NCI-H1417 treated with DMSO at 0.1 percent for 48 hours (cell line): ENCODE measurements around the gene PKP1.

Experiments
- DNase-seq: peaks from one replicate; lab custom pipeline; 2025; lab: John Stamatoyannopoulos, UW

Gene PKP1

GRCh38 chr1:201281573-201281972 is 1.7 kb upstream of the PKP1 start:
- DNase-seq, result no peak

- DNase-seq, result no peak
Measured at GRCh38 chr1:201282216-201282615, 1.1 kb upstream of the PKP1 start.

DNA sequence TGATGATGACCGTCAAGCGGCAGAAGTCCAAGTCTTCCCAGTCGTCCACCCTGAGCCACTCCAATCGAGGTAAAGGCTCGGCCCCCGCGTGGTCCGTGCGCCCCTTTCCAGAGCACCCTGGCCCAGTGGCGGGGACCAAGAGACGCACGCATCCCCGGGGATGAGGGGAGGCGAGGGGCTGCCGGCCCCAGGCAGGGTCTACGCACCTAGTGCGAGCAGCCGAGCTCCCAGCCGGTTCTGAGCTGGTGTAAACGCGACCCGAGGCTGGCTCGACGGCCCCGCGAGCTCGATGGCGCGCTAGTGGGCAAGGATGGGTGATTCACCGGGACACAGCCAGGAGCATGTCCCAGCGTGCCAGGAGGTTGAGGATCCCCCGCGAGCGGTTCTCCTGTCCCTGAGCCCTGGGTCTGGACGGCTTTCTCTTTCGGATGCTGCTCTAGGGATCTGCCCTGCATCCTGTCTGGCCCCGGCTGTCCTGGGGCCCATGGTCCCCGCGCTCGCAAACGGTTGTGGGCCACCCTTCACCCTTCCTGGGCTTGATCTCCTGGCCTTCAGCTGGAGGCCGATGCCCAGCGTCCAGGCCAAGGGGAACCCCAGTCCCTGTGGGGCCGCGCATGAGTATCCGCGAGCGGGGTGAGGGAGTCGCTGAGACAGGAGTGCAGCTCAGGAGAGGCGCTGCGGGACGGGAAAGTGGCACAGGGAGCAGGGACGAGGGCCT is 689 bp downstream of the PKP1 start:
- no peak for DNase-seq

DNA sequence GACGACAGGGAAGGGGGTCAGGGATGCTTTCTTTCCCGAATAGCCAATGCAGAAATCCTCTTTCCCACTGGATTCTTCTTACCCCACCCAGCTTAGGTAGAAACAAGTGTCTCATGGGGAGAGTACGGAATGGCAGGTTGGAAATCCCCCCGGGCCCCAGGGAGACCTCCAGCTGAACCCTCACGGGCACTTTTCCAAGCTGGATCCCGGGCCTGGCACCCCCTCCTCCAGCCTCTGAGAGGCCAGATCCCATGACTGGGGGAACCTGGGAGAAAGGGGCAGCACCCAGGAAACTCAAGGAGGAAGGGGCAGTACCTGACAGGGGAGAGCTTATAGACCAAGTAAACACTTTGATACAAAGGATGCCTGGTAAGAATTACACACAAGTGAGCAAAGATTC is 1.3 kb downstream of the PKP1 start:
- DNase-seq, result no peak

DNA sequence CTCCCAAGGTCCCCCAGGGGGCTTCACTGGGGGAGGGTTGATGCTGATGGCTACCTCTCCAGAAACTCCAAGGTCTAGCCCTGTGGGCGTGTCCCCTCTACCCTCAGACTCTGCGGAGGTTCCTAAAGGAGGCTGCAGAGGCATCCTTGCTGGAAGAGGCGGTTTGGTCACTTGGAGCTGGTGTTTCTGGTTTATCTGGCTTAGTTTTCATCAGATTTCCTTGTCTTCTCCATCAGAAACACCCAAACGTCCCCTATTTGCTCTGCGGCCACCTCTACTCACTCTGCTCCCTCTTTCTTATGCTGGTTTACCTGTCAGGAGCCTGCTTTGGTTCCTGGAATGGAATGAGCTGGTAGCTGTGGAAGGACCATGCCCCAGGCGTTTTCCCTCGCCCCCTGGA is 2.5 kb downstream of the PKP1 start:
- no peak for DNase-seq

GRCh38 chr1:201286445-201286844 is 3.1 kb downstream of the PKP1 start:
- no peak for DNase-seq

DNA sequence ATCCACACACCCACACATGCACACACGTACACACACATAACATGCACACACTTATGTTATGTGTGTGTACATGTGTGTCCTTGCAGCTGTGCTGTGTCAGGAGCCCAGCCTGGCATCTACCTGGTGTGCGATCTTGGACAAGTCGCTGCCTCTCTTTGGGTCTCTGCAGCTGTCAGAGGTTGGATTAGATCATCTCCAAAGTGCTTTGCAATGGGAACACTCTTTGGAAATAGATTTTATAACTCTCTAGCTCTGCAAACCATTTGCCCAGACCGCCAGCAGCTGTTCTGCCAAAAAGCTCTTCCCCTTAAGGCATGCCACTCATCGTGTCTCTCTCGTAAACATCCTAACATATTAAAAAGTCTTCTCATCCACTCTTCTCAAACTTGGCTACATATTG is 4.7 kb downstream of the PKP1 start:
- no peak for DNase-seq

DNA sequence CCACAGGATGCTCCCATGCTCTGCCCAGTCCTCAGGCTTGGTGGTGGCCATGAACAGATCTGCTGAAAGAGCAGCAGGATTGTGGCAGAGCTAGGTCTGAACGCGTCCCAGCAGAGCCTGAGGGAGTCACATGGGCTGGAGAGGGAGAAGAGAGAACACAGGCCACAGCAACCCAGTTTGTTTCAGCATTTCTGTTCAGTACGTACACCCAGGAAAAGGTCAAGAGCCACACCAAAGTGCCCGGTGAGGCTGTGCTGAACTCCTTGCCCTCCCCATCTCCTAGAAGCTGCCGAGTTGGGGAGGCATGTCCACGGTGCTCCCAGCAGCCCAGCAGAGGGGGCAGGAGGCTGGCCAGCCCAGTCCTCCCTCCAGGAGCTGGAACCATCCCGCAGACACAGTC is 5.5 kb downstream of the PKP1 start:
- no peak for DNase-seq

DNA sequence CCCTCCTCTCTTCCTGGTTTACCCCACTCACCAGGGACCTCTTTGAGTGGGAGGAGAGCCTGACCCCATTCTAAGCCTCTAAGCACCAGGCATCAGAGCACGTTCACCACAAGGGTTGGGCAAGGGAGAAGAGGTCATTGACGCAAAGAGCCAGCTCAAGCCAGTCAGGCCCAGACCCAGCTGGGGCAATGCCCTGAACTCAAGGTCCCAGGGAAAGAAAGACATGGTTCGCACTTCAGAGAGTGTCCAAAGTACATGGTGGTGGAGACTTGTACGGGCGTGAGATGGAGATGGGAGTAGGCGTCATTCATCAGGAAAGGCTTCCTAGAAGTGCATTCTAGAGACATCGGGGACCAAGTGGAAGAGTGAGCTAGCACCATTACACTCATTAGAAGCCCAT is 7.2 kb downstream of the PKP1 start:
- DNase-seq, result no peak

- DNase-seq, result no peak
Measured at GRCh38 chr1:201291916-201292315, 8.6 kb downstream of the PKP1 start.

GRCh38 chr1:201294876-201295275 is 11.6 kb downstream of the PKP1 start:
- DNase-seq, result no peak

- DNase-seq, result no peak
Measured at GRCh38 chr1:201295346-201295745, 12.0 kb downstream of the PKP1 start.

DNA sequence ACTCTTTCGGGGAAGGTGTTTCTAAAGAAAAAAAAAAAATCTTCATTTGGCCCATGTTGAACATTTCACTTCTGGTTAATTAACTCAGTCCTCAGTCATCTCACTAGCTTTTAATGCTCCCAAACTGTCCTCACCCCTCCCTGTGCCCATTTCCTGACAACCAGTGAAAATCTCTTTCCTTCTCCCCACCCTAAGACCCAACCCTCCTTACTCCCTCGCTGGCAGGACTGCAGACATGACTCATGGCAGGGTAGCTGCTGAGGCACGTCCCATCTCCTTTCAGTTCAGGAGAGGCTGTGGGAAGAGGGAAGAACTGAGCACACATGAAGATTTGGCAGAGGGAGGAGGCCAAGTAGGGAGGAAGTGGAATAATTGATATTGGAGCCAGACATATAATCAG is 12.6 kb downstream of the PKP1 start:
- no peak for DNase-seq

DNA sequence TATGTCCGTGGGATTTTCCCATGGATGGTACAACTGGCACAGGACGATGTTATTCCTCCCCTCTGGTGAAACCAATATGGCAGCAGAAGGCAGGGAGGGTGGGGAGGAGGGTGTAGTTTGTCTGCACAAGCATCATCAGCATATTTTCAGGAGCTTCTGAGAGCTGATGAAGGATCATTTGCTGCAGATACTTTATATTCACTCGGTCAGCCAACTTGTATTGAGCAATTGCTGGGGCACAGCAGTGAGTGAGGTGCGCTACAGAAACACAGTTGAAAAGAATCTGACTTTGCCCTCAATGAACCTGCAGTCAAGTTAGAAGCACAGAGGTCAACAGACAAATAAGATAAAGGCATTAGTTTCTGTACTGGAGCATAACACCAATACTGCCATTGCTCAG is 13.0 kb downstream of the PKP1 start:
- no peak for DNase-seq

DNA sequence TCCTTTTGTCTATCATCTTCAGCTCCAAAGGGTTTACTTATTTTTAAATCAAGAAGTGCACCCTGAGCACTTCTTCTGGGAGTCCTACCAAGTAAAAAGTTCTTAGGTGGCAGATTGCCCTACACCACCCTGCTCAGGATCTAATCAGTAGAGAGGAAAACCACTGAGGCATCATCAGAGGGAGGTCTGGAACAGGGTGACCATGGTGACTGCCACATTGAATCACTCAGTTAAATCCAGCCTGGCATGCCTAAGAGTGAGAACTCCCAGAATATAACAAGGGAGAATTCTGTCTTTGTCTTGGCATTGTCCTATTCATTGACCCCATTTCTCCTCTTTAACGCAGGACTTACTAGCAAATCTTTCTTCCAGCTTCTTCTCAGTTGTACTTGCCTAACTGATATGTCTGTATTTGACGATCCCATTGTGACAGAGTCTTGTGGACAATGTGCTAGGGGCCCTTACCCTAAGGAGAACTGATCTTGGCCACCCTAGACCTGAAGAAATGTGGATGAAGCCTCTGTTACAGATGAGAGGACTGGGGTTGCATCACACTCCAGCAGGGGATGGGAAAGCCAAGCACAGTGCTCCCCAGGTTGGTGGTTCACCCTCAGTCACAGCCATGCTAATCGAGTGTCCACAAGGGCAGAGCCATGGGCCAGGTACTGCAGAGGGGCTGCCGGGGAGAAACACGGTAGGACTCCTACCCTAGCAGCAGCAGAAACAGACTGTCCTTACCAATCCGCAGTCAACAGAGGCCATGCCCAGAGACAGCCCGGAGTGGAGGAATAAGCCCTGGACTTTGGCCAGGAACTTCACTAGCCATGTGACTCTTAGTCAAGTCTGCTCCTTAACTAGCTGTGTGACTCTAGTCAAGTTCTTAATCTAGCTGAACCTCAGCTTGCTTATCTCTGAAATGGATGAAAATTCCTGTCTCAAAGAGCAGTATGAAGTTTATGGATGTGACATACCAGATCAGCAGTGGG is 15.4 kb downstream of the PKP1 start:
- no peak for DNase-seq

- no peak for DNase-seq
Measured at GRCh38 chr1:201299968-201300367, 16.7 kb downstream of the PKP1 start.

DNA sequence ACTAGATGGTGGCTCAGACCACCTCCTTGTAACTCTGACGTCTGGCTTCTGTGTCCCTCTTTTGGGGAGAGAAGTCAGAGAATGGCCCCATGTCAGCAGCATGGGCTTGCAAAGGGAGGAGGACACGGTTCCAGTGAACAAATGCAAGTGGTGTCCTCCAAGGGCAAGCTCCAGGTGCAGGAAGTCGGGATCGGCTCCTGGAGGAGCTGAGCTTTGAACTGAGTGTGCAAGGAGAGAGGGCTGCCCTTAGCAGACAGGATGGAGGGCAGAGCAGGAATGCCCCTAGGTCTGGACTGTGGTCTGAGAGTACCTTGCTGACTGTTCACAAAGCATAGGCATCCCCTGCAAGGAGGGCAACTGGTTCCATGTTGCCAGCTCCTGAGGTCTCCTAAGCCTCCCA is 17.3 kb downstream of the PKP1 start:
- no peak for DNase-seq

DNA sequence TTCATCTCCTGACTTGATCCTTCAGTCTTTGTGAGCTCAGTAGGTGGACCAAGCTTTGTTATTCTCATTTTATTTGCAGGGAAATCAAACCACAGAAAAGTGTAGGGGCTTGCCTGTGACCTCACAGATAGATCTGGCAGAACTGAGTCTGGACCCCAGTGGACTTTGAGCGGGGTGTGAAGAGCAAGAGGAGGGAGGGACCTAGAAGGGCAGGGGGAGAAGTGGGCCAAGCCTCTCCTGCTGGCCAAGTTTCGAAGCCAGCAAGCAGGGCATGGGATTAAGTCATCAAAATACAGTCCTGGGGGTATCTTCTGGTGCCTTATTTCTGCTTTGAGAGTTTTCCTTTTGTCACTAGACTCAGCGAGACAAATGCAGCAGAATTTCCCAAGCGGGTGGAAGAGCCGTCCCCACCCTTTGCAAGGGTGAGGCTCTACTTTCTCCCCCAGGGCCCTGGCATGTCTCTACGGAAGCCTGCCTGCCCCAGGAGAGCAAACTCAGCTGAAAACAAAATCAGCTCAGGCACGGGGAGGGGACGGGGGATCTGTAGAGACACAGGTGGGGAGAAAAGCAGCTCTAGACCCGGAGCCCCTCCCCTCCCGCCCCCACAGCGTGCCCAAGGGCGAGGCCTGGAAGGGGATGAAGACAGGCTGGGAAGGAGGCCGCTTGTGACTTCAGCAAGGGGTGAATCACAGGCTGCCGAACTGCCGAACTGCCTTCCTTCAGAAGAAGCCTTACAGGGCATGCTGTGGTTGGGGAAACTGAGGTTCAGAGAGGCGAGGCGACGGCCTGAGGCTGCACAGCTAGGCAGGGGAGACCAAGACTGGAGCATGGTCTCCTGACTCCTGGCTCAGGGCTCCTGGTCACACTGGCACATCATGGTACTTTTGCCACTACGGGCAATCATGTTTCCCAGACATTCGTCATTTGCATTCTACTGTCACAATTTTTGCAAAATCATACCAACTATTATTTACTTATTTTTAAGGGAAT is 19.2 kb downstream of the PKP1 start:
- DNase-seq, result no peak

GRCh38 chr1:201304126-201304525 is 20.8 kb downstream of the PKP1 start:
- no peak for DNase-seq

DNA sequence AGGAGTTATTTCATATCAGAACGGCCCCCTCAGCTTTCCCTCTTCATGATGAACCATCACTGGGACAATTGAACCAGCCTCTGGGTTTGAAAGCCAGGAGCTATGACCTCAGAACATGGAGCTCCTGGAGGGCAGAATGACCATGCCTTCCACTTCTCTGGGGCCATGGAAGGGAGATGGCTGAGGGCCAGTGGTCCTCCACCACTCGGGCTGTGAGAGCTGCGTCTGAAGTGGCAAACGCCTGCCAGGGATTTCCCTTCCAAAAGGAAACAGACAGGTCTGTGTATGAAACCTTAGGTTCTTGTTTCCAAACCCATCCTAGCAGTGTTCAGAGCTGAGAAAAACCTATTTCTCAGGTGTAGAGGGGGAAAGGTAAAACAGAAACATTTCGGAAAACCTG is 22.5 kb downstream of the PKP1 start:
- DNase-seq, result no peak

DNA sequence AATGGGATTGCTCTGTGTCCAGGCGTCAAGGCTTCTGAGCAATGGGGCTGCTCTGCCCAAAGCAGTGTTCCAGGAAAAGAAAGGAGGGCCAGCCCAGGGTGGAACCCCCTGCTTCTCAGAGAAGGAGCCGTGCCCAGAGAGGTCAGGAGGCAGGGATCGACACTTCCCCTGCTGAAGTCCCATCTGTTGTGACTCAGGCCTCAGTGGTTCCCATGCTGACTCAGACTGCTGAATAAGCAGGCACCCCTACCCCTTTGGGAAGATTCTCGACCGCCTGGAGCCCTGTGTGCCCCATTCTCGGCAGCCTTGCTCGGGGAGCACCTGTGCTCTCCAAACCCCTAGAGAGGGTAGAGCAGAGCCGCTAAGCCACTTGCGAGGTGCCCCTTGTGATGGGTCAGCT is 23.9 kb downstream of the PKP1 start:
- DNase-seq, result no peak
